HepG2 (cell line): ENCODE measurements around the gene VPS13C. TPM values are rescaled to one million over a fixed set of nuclear protein-coding genes. Genes with fewer than 3 reads are reported as not detected.

Experiments
- ATAC-seq: fragments of 200-7000 bp; cut with Tn5 transposase; 3 replicates; pipeline ENCODE4 v1.9.1; 2020; ENCODE audit warnings: mild to moderate bottlenecking, moderate library complexity
- BruUV-seq: library from RNA; stranded (reverse); fragments of 400-500 nt; replicated peaks from 2 replicates; lab custom pipeline; 2021; lab: Mats Ljungman, UMichigan
- CTCF ChIA-PET: fragments of 300-600 bp; formaldehyde crosslinking; extraction: SDS; loops from one replicate; lab custom pipeline; 2021; ENCODE audit warnings: low total read pairs, inconsistent platforms, low intra/inter-chr PET ratio; lab: Yijun Ruan, JAX
- POLR2A ChIA-PET: fragments of 350-600 bp; sonication (Branson Sonifier 250); formaldehyde crosslinking; loops from one replicate; lab custom pipeline; 2020; ENCODE audit warnings: antibody characterized with exemption, inconsistent platforms; lab: Yijun Ruan, JAX
- DNase-seq: peaks from one replicate; pipeline ENCODE4 v3.0.0-alpha.2; 2015; ENCODE audit warnings: low spot score
- FAIRE-seq: peaks from 3 replicates; lab custom pipeline; 2011; peaks lifted over from hg19 to GRCh38; lab: Jason Lieb, UNC
- H2AFZ ChIP-seq: one replicate; pipeline ENCODE4 v1.6.1; 2011; ENCODE audit warnings: low read length, inconsistent platforms
- H3K27ac ChIP-seq: fragments of 300-600 bp; 3 replicates; pipeline ENCODE4 v1.8.0; 2011; ENCODE audit warnings: mixed run types, mild to moderate bottlenecking, mixed read lengths, low read length, inconsistent platforms; ENCODE audit not compliant: insufficient read depth; ENCODE audit errors: extremely low read length
- H3K27me3 ChIP-seq, 2 experiments: fragments of 200-600 bp in 1 of 2; 2 replicates in 1 of 2; 3 replicates in 1 of 2; pipeline versions ENCODE4 v1.6.0 to v1.8.0; 2011; ENCODE audit warnings: low read length in 2 of 2, mild to moderate bottlenecking in 2 of 2, moderate library complexity in 2 of 2, inconsistent platforms in 1 of 2; ENCODE audit not compliant: insufficient read depth in 2 of 2, control insufficient read depth in 1 of 2
- H3K36me3 ChIP-seq, 2 experiments: fragments of 200-600 bp in 1 of 2; replicated peaks in 1 of 2; 2 replicates in 1 of 2; 3 replicates in 1 of 2; pipeline versions ENCODE4 v1.5.1 to v1.8.0; 2011; ENCODE audit warnings: low read length in 2 of 2, inconsistent platforms in 1 of 2; ENCODE audit not compliant: insufficient read depth in 2 of 2, control insufficient read depth in 1 of 2
- H3K4me1 ChIP-seq: 2 replicates; pipeline ENCODE4 v1.5.1; 2012; ENCODE audit warnings: low read length, inconsistent platforms; ENCODE audit not compliant: insufficient read depth
- H3K4me2 ChIP-seq: 2 replicates; pipeline ENCODE4 v1.6.0; 2011; ENCODE audit warnings: low read depth, low read length, inconsistent platforms
- H3K4me3 ChIP-seq, 3 experiments: fragments of 200-600 bp in 1 of 3; sonication (generic), shearing (Covaris generic) in 1 of 3; replicated peaks in 1 of 3; 2 replicates each; pipeline ENCODE4 v1.5.1; 2011 to 2016; ENCODE audit warnings: low read length in 3 of 3, inconsistent platforms in 2 of 3, low read depth in 2 of 3, mild to moderate bottlenecking in 2 of 3, control low read depth in 1 of 3, mixed read lengths in 1 of 3; ENCODE audit not compliant: insufficient read depth in 1 of 3
- H3K79me2 ChIP-seq: one replicate; pipeline ENCODE4 v1.6.1; 2011; ENCODE audit warnings: low read length, inconsistent platforms; ENCODE audit not compliant: insufficient read depth
- H3K9ac ChIP-seq: 2 replicates; pipeline ENCODE4 v1.6.0; 2011; ENCODE audit warnings: mild to moderate bottlenecking, low read depth, low read length, inconsistent platforms; ENCODE audit not compliant: insufficient read depth
- H3K9me3 ChIP-seq: 2 replicates; pipeline ENCODE4 v1.5.1; 2012; ENCODE audit warnings: mild to moderate bottlenecking, low read length
- H4K20me1 ChIP-seq: 2 replicates; pipeline ENCODE4 v1.6.0; 2011; ENCODE audit warnings: inconsistent platforms, mild to moderate bottlenecking, low read length, moderate library complexity; ENCODE audit not compliant: insufficient read depth
- AHR ChIP-seq: IDR thresholded peaks from 2 replicates; pipeline ENCODE4 v1.6.1; 2018; ENCODE audit warnings: missing genetic modification reagents, missing compliant biosample characterization
- EP300 ChIP-seq, 3 experiments: sonication (generic) in 1 of 3; formaldehyde crosslinking in 1 of 3; IDR thresholded peaks; 2 replicates each; pipeline versions ENCODE4 v1.5.1 to v1.6.1; 2011 to 2020; ENCODE audit warnings: low read depth in 2 of 3, low read length in 2 of 3, borderline replicate concordance in 1 of 3, improper control_type of control experiment in 1 of 3, mild to moderate bottlenecking in 1 of 3, missing genetic modification reagents in 1 of 3, moderate library complexity in 1 of 3
- HMGXB3 ChIP-seq: sonication (generic); formaldehyde crosslinking; IDR thresholded peaks from 2 replicates; pipeline ENCODE4 v1.4.0; 2020; ENCODE audit warnings: missing genetic modification reagents, borderline replicate concordance
- MZF1 ChIP-seq: sonication (generic); formaldehyde crosslinking; IDR thresholded peaks from 2 replicates; pipeline ENCODE4 v1.8.1; 2023; ENCODE audit warnings: mild to moderate bottlenecking, missing genetic modification reagents, borderline replicate concordance
- NR0B2 ChIP-seq: sonication (generic); formaldehyde crosslinking; IDR thresholded peaks from 2 replicates; pipeline ENCODE4 v1.4.0; 2020; ENCODE audit warnings: mild to moderate bottlenecking, missing genetic modification reagents
- RXRB ChIP-seq: IDR thresholded peaks from 2 replicates; pipeline ENCODE4 v1.6.1; 2016; ENCODE audit warnings: borderline replicate concordance, missing genetic modification reagents, missing compliant biosample characterization
- SIX1 ChIP-seq: sonication (generic); formaldehyde crosslinking; IDR thresholded peaks from 2 replicates; pipeline ENCODE4 v1.4.0; 2020; ENCODE audit warnings: missing genetic modification reagents, borderline replicate concordance
- TEAD3 ChIP-seq: optimal IDR thresholded peaks from 2 replicates; pipeline ENCODE3; 2016; ENCODE audit warnings: borderline replicate concordance
- ZBTB42 ChIP-seq: sonication (generic); formaldehyde crosslinking; IDR thresholded peaks from 2 replicates; pipeline ENCODE4 v1.5.0; 2020; ENCODE audit warnings: mild to moderate bottlenecking, missing genetic modification reagents
- ZKSCAN1 ChIP-seq: fragments of 150-350 bp; IDR thresholded peaks from 2 replicates; pipeline ENCODE4 v1.6.1; 2014; ENCODE audit warnings: low read length
- ZNF274 ChIP-seq: sonication (generic); formaldehyde crosslinking; IDR thresholded peaks from 2 replicates; pipeline ENCODE4 v1.5.1; 2020; ENCODE audit warnings: mild to moderate bottlenecking, missing genetic modification reagents
- ZNF3 ChIP-seq: IDR thresholded peaks from 2 replicates; pipeline ENCODE4 v1.7.0; 2017; ENCODE audit warnings: inconsistent platforms
- ZNF556 ChIP-seq: sonication (generic); formaldehyde crosslinking; IDR thresholded peaks from 2 replicates; pipeline ENCODE4 v1.4.0; 2020; ENCODE audit warnings: mild to moderate bottlenecking, missing genetic modification reagents, borderline replicate concordance
- ZNF670 ChIP-seq: sonication (generic); formaldehyde crosslinking; IDR thresholded peaks from 2 replicates; pipeline ENCODE4 v1.8.0; 2022; ENCODE audit warnings: mild to moderate bottlenecking, missing genetic modification reagents, borderline replicate concordance
- WGBS: methylation state at CpG from one replicate; pipeline ENCODE4 v1.1.6; 2017; ENCODE audit warnings: low lambda C conversion rate; 5-methylcytosine and 5-hydroxymethylcytosine counted together
- in situ Hi-C: cut with HindIII; loops from 2 replicates; pipeline ENCODE4 v1.10.0; 2017; ENCODE audit warnings: low pct_unique_long_range_greater_than_20kb; ENCODE audit not compliant: extremely low pct_ligation_motif_present
- intact Hi-C: fragments of 100-400 bp; cut with micrococcal nuclease; formaldehyde crosslinking; loops from one replicate; pipeline ENCODE4 v1.10.0; 2022; ENCODE audit not compliant: unreplicated experiment
- polyA plus RNA-seq, 8 experiments: library from polyadenylated mRNA; depleted of rRNA in 3 of 8; stranded (reverse) in 7 of 8; unstranded in 1 of 8; fragments of >200 nt; fragmentation: Illumina TruSeq in 4 of 8; extraction: Trizol in 4 of 8; gene quantifications; 2 replicates each; pipeline versions ENCODE4 v1.2.1 to v1.2.3, GENCODE V29; 2011 to 2016; ENCODE audit warnings: low read depth in 4 of 8, missing spikeins in 1 of 8, mixed read lengths in 1 of 8; ENCODE audit not compliant: insufficient read depth in 1 of 8
- total RNA-seq, 5 experiments: library from RNA; depleted of rRNA; stranded (reverse); fragments of >200 nt; fragmentation: Illumina TruSeq; extraction: Trizol; gene quantifications; 2 replicates each; pipeline ENCODE4 v1.2.3, GENCODE V29; 2016; ENCODE audit warnings: low read depth in 1 of 5

Gene VPS13C
- total and polyA plus RNA-seq, 2 of the 13 experiments (the other 11 are each of a cell fraction or from before 2014, with no cell fraction given): 10.9 to 26.8 TPM

- POLR2A ChIA-PET: no interaction called here
- WGBS: 100% methylated on average over 2 of the region's 2 CpGs
Observed at GRCh38 chr15:61916104-61916503, 144.1 kb downstream of the VPS13C start.

More at GRCh38 chr15:61916104-61916503, 144.1 kb downstream of the VPS13C start:
- no peaks in the 10 kb centered on the region for H3K9me3 ChIP-seq
- CTCF ChIA-PET: no interaction called here
- in situ Hi-C loops (no loop called here), intact Hi-C loops (no loop called here)
- no peaks in the 10 kb centered on the region for H4K20me1 ChIP-seq
- H3K27me3 ChIP-seq: no peaks in the 10 kb centered on the region
- no peak for ATAC-seq
- BruUV-seq: no TSS peak
- H3K4me1 ChIP-seq: no peaks in the 10 kb centered on the region
- no peak for DNase-seq
- H2AFZ ChIP-seq: no peak overlapping the region
- H3K4me3 ChIP-seq: no peak overlapping the region
- H3K36me3 ChIP-seq: peaks cover 10 to 34% of the 10 kb centered on the region in 2 experiments
- H3K4me2 ChIP-seq: no peak overlapping the region
- H3K27ac ChIP-seq: no peak overlapping the region
- H3K79me2 ChIP-seq: no peaks in the 10 kb centered on the region
- no peak overlapping the region for H3K9ac ChIP-seq
- TF ChIP-seq ZBTB42 (CRISPR knock-in tag): no peak
- no peak for TF ChIP-seq ZNF670 (CRISPR knock-in tag)
- no peak for TF ChIP-seq HMGXB3 (CRISPR knock-in tag)
- TF ChIP-seq ZNF556 (CRISPR knock-in tag): no peak
- no peak for TF ChIP-seq AHR (CRISPR knock-in tag)
- TF ChIP-seq EP300 (IDR thresholded peaks at IDR 0.05; ENCODE audit: low read depth in 2 of 2, low read length in 2 of 2): no peak
- TF ChIP-seq EP300 (CRISPR knock-in tag; IDR thresholded peaks at IDR 0.05; ENCODE audit: borderline replicate concordance): no peak
- no peak for TF ChIP-seq ZNF274 (CRISPR knock-in tag)
- TF ChIP-seq SIX1: no peak
- no peak for TF ChIP-seq ZKSCAN1
- no peak for TF ChIP-seq TEAD3
- TF ChIP-seq RXRB (CRISPR knock-in tag): no peak
- TF ChIP-seq ZNF3 (CRISPR knock-in tag): no peak
- TF ChIP-seq MZF1 (CRISPR knock-in tag): no peak
- no peak for TF ChIP-seq NR0B2
- FAIRE-seq: no peak
